Measurements from ENCODE around the gene PAWR. TPM values are rescaled to one million over a fixed set of nuclear protein-coding genes. Genes with fewer than 3 reads are reported as not detected.

Gene PAWR
- total RNA-seq, 1 experiment from 2014 or later, result 176 TPM

GRCh38 chr12:79706676-79707075 is 15.9 kb upstream of the PAWR start:
- no peaks in the 10 kb centered on the region for H3K27me3 ChIP-seq (ENCODE audit: insufficient read depth, low read length)
- WGBS (ENCODE audit: extremely low coverage, insufficient read length, low lambda C conversion rate), result no CpG with 5 or more reads among the region's 3 CpGs
- H3K23ac ChIP-seq (ENCODE audit: insufficient read length, low read depth, low read length), result no peak overlapping the region
- H3K27ac ChIP-seq (ENCODE audit: insufficient read length, low read depth, low read length), result no peak overlapping the region
- no peak overlapping the region for H2BK15ac ChIP-seq (ENCODE audit: low read depth, low read length)
- no peak overlapping the region for H3K14ac ChIP-seq (ENCODE audit: insufficient read depth, low read length)
- no peak overlapping the region for H3K9ac ChIP-seq (ENCODE audit: extremely low read depth, insufficient read length, low read length)
- H3K23me2 ChIP-seq (ENCODE audit: insufficient read length, low read depth, low read length, poor library complexity, severe bottlenecking), result no peaks in the 10 kb centered on the region
- no peak for DNase-seq
- Mint-ChIP-seq H3K4me1 (peaks cover 14 to 18% of the 10 kb centered on the region in 2 experiments), H3K27me3 (ENCODE audit: low read depth) (no peaks in the 10 kb centered on the region; the same call in 1 of the 2 replicates), H3K9me3 (no peaks in the 10 kb centered on the region), H3K36me3 (ENCODE audit: insufficient read depth in 1 of 3, low read depth in 3 of 3) (peaks cover 0 to 7% (median 0%) of the 10 kb centered on the region in 3 experiments; a peak in 2 of 7 replicates), H3K27ac (peak overlapping the region in 1 of 3 experiments; percentile 91; a peak in 2 of 7 replicates), H3K4me3 (no peak overlapping the region)
- no peak overlapping the region for H3K18ac ChIP-seq (ENCODE audit: insufficient read length, low read depth, low read length)
- no peak overlapping the region for H3K56ac ChIP-seq (ENCODE audit: insufficient read length, low read depth, low read length)
- H2BK5ac ChIP-seq (ENCODE audit: insufficient read length, low read length), result no peak overlapping the region
- H3K4me1 ChIP-seq (ENCODE audit: insufficient read depth, low read length), result no peaks in the 10 kb centered on the region
- no peak overlapping the region for H2BK12ac ChIP-seq (ENCODE audit: insufficient read length, low read depth, low read length)
- H4K8ac ChIP-seq (replicated peaks; ENCODE audit: insufficient read length, low read depth, low read length), result no peak overlapping the region
- H4K91ac ChIP-seq (ENCODE audit: insufficient read length, low read depth, low read length), result no peak overlapping the region
- H3K4me2 ChIP-seq (ENCODE audit: insufficient read depth, insufficient read length, low read length), result no peak overlapping the region
- H2AK5ac ChIP-seq (ENCODE audit: insufficient read length, low read length), result no peak overlapping the region
- no peak overlapping the region for H2BK20ac ChIP-seq (ENCODE audit: low read depth, low read length, poor library complexity, severe bottlenecking)
- no peaks in the 10 kb centered on the region for H3K9me3 ChIP-seq (ENCODE audit: control insufficient read depth, low read depth, low read length)
- H4K20me1 ChIP-seq (ENCODE audit: control insufficient read depth, insufficient read depth, insufficient read length), result no peaks in the 10 kb centered on the region
- H4K5ac ChIP-seq (ENCODE audit: insufficient read length, low read depth, low read length), result no peak overlapping the region
- no peaks in the 10 kb centered on the region for H3K79me1 ChIP-seq (ENCODE audit: insufficient read depth, low read depth, low read length, poor library complexity, severe bottlenecking)
- TF ChIP-seq, protein P1, sequence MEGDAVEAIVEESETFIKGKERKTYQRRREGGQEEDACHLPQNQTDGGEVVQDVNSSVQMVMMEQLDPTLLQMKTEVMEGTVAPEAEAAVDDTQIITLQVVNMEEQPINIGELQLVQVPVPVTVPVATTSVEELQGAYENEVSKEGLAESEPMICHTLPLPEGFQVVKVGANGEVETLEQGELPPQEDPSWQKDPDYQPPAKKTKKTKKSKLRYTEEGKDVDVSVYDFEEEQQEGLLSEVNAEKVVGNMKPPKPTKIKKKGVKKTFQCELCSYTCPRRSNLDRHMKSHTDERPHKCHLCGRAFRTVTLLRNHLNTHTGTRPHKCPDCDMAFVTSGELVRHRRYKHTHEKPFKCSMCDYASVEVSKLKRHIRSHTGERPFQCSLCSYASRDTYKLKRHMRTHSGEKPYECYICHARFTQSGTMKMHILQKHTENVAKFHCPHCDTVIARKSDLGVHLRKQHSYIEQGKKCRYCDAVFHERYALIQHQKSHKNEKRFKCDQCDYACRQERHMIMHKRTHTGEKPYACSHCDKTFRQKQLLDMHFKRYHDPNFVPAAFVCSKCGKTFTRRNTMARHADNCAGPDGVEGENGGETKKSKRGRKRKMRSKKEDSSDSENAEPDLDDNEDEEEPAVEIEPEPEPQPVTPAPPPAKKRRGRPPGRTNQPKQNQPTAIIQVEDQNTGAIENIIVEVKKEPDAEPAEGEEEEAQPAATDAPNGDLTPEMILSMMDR (conservative IDR thresholded peaks at IDR 0.05), result no peak
- no peak overlapping the region for H3T11ph ChIP-seq (ENCODE audit: low read length)
- no peaks in the 10 kb centered on the region for H3K79me2 ChIP-seq (ENCODE audit: insufficient read depth, low read length)
- H2AFZ ChIP-seq (ENCODE audit: low read length), result no peak overlapping the region
- no peak overlapping the region for H3K4ac ChIP-seq (ENCODE audit: low read depth, low read length)
- no peak overlapping the region for H2BK120ac ChIP-seq (ENCODE audit: low read depth, low read length, poor library complexity, severe bottlenecking)
